GM23248 (cell line): ENCODE data around the gene BCO2. TPM values are rescaled to one million over a fixed set of nuclear protein-coding genes. Genes with fewer than 3 reads are reported as not detected.

ENCODE experiments used
- DNase-seq: peaks from one replicate; pipeline ENCODE4 v3.0.0-alpha.2; 2015
- H2AFZ ChIP-seq: fragments of 200-600 bp; sonication (generic); 2 replicates; pipeline ENCODE4 v1.6.1; 2016; ENCODE audit warnings: antibody characterized with exemption
- H3F3A ChIP-seq: fragments of 200-600 bp; sonication (generic); 2 replicates; pipeline ENCODE4 v1.6.1; 2016; ENCODE audit warnings: mild to moderate bottlenecking, antibody characterized with exemption, mixed run types; ENCODE audit not compliant: insufficient read depth
- H3K27ac ChIP-seq: fragments of 200-600 bp; sonication (generic); 2 replicates; pipeline ENCODE4 v1.5.1; 2016; ENCODE audit warnings: mild to moderate bottlenecking
- H3K27me3 ChIP-seq: fragments of 200-600 bp; sonication (generic); replicated peaks from 2 replicates; pipeline ENCODE4 v1.6.1; 2016; ENCODE audit warnings: mild to moderate bottlenecking; ENCODE audit not compliant: insufficient read depth
- H3K36me3 ChIP-seq: fragments of 200-600 bp; sonication (generic); 2 replicates; pipeline ENCODE4 v1.6.1; 2016; ENCODE audit warnings: low read depth, mild to moderate bottlenecking
- H3K4me1 ChIP-seq: fragments of 200-600 bp; sonication (generic); 2 replicates; pipeline ENCODE4 v1.6.1; 2016; ENCODE audit warnings: mild to moderate bottlenecking; ENCODE audit not compliant: insufficient read depth
- H3K4me2 ChIP-seq: fragments of 200-600 bp; sonication (generic); one replicate; pipeline ENCODE4 v1.6.1; 2016; ENCODE audit warnings: mild to moderate bottlenecking; ENCODE audit not compliant: unreplicated experiment
- H3K4me3 ChIP-seq: fragments of 200-600 bp; sonication (generic); 2 replicates; pipeline ENCODE4 v1.5.1; 2016; ENCODE audit warnings: mild to moderate bottlenecking
- H3K79me2 ChIP-seq: fragments of 200-600 bp; sonication (generic); 2 replicates; pipeline ENCODE4 v1.6.1; 2016; ENCODE audit warnings: mild to moderate bottlenecking; ENCODE audit not compliant: insufficient read depth
- H3K9ac ChIP-seq: fragments of 200-600 bp; sonication (generic); 2 replicates; pipeline ENCODE4 v1.6.1; 2016; ENCODE audit warnings: mild to moderate bottlenecking
- H3K9me2 ChIP-seq: fragments of 200-600 bp; sonication (generic); 2 replicates; pipeline ENCODE4 v1.6.1; 2016; ENCODE audit warnings: mixed run types, mild to moderate bottlenecking, moderate library complexity; ENCODE audit not compliant: insufficient read depth
- H3K9me3 ChIP-seq: fragments of 200-600 bp; sonication (generic); one replicate; pipeline ENCODE4 v1.6.1; 2017; ENCODE audit warnings: low read depth
- H4K20me1 ChIP-seq: fragments of 200-600 bp; sonication (generic); 2 replicates; pipeline ENCODE4 v1.6.0; 2016; ENCODE audit not compliant: insufficient read depth
- EZH2 ChIP-seq: fragments of 200-600 bp; sonication (generic); IDR thresholded peaks from 2 replicates; pipeline ENCODE4 v1.6.1; 2018; ENCODE audit warnings: antibody characterized with exemption, mild to moderate bottlenecking; ENCODE audit not compliant: insufficient read depth, poor library complexity, severe bottlenecking
- EZH2phosphoT487 ChIP-seq: fragments of 200-600 bp; sonication (generic); IDR thresholded peaks from 2 replicates; pipeline ENCODE4 v1.6.1; 2018; ENCODE audit warnings: antibody characterized with exemption, moderate library complexity, mild to moderate bottlenecking, low read depth; ENCODE audit not compliant: insufficient read depth
- WGBS, 2 experiments: methylation state at CpG; one replicate each; pipeline ENCODE4 v1.1.6; 2015 to 2017; ENCODE audit warnings: low lambda C conversion rate in 2 of 2, low coverage in 1 of 2; ENCODE audit errors: missing lambda C conversion rate in 2 of 2; 5-methylcytosine and 5-hydroxymethylcytosine counted together
- in situ Hi-C: fragments of 300-500 bp; cut with MboI; formaldehyde crosslinking; loops from 2 replicates; pipeline ENCODE4 v1.15.0; 2020
- polyA plus RNA-seq: library from polyadenylated mRNA; unstranded; fragments of >200 nt; fragmentation: Nextera tagmentation; extraction: Ambion mirVana; gene quantifications from 2 replicates; pipeline ENCODE4 v1.2.1, GENCODE V29; 2016
- total RNA-seq: library from RNA; depleted of rRNA; stranded (reverse); fragments of >200 nt; shearing (Covaris generic); gene quantifications from 2 replicates; pipeline ENCODE4 v1.2.3, GENCODE V29; 2014

BCO2 gene
- total and polyA plus RNA-seq, 2 experiments from 2014 or later: 0.83 TPM; not detected in 1

DNA sequence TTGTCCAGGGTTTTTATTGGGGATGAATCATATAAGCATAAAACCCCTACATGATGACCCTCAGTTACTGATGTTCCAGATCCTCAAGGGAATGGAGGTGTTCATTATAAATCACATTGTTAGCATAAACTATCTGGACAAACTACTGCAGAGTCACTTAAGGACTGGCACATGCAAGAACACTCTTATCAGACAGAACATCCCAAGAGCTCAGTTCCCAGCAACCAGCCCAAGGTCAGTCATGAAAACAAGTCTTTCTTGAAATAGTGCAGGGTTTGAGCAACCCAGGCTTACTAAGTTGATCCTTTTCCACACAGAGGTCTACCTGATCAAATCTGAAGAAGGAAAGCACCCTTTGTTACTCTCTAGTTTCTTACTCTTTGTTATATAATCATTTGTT is 37.4 kb downstream of the BCO2 start:
- H3K27me3 ChIP-seq: no peaks in the 10 kb centered on the region
- H3F3A ChIP-seq: no peaks in the 10 kb centered on the region
- no peak for TF ChIP-seq EZH2phosphoT487
- TF ChIP-seq EZH2: no peak
- H3K36me3 ChIP-seq: no peaks in the 10 kb centered on the region
- no peak overlapping the region for H3K4me3 ChIP-seq
- no peak overlapping the region for H2AFZ ChIP-seq
- 0 out of 2 replicates have a peak, but pooled peaks cover 3% of the 10 kb centered on the region for H3K4me1 ChIP-seq
- no peaks in the 10 kb centered on the region for H4K20me1 ChIP-seq
- H3K9me3 ChIP-seq: no peaks in the 10 kb centered on the region
- no peak overlapping the region for H3K27ac ChIP-seq
- in situ Hi-C loops: no loop called here
- H3K9me2 ChIP-seq: no peaks in the 10 kb centered on the region
- no peak overlapping the region for H3K9ac ChIP-seq
- H3K4me2 ChIP-seq: no peak overlapping the region
- no peaks in the 10 kb centered on the region for H3K79me2 ChIP-seq
- DNase-seq: no peak

DNA sequence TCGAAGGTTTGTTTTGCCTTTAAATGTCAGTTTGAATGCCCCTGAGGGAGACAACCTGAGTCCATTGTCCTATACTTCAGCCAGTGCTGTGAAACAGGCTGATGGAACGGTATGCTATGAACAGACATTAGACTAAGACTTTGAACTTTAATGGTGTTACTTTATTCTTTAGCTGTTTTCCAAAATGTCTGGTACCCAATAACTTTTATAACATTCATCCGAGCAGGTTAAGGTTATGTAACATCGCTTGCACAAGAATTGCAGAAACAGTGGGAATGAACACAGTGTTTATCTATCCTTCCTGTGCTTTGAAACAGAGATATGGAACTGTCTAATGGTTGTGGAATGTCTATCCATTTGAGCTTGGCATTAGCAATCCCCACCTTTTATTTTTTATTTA is 38.4 kb downstream of the BCO2 start:
- no peaks in the 10 kb centered on the region for H3K36me3 ChIP-seq
- in situ Hi-C loops: no loop called here
- no peaks in the 10 kb centered on the region for H3K9me3 ChIP-seq
- no peak overlapping the region for H3K9ac ChIP-seq
- no peak for DNase-seq
- TF ChIP-seq EZH2 (no peak), EZH2phosphoT487 (no peak)
- H3K4me1 ChIP-seq: 0 out of 2 replicates have a peak, but pooled peaks cover 3% of the 10 kb centered on the region
- no peak overlapping the region for H2AFZ ChIP-seq
- H3K27me3 ChIP-seq: no peaks in the 10 kb centered on the region
- H4K20me1 ChIP-seq: no peaks in the 10 kb centered on the region
- H3K9me2 ChIP-seq: no peaks in the 10 kb centered on the region
- H3K79me2 ChIP-seq: no peaks in the 10 kb centered on the region
- H3F3A ChIP-seq: no peaks in the 10 kb centered on the region
- H3K4me2 ChIP-seq: no peak overlapping the region
- 73 to 77% methylated on average over 4 of the region's 4 CpGs for WGBS, 2 experiments
- H3K27ac ChIP-seq: no peak overlapping the region
- H3K4me3 ChIP-seq: no peak overlapping the region

DNA sequence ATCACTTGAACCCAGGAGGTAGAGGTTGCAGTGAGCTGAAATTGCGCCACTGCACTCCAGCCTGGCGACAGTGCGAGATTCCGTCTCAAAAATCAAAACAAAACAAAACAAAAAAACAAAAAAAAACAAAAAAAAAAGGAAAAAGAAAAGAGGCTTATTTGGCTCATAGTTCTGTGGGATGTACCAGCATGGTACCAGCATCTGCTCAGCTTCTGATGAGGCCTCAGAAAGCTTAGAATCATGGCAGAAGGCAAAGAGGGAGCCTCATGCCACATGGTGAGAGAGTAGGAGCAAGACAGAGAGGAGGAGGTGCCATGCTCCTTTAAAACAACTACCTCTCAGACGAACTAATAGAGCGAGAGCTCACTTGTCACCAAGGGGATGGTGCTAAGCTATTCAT is 40.3 kb downstream of the BCO2 start:
- no peak overlapping the region for H3K4me2 ChIP-seq
- H3K9ac ChIP-seq: no peak overlapping the region
- no peaks in the 10 kb centered on the region for H3F3A ChIP-seq
- no peak overlapping the region for H3K27ac ChIP-seq
- TF ChIP-seq EZH2phosphoT487 (no peak), EZH2 (no peak)
- H4K20me1 ChIP-seq: no peaks in the 10 kb centered on the region
- 93 to 94% methylated on average over 6 of the region's 6 CpGs for WGBS, 2 experiments
- in situ Hi-C loops: no loop called here
- H2AFZ ChIP-seq: no peak overlapping the region
- DNase-seq: no peak
- H3K4me3 ChIP-seq: no peak overlapping the region
- no peaks in the 10 kb centered on the region for H3K36me3 ChIP-seq
- H3K27me3 ChIP-seq: no peaks in the 10 kb centered on the region
- no peaks in the 10 kb centered on the region for H3K9me3 ChIP-seq
- H3K9me2 ChIP-seq: no peaks in the 10 kb centered on the region
- H3K4me1 ChIP-seq: 0 out of 2 replicates have a peak, but pooled peaks cover 3% of the 10 kb centered on the region
- no peaks in the 10 kb centered on the region for H3K79me2 ChIP-seq

DNA sequence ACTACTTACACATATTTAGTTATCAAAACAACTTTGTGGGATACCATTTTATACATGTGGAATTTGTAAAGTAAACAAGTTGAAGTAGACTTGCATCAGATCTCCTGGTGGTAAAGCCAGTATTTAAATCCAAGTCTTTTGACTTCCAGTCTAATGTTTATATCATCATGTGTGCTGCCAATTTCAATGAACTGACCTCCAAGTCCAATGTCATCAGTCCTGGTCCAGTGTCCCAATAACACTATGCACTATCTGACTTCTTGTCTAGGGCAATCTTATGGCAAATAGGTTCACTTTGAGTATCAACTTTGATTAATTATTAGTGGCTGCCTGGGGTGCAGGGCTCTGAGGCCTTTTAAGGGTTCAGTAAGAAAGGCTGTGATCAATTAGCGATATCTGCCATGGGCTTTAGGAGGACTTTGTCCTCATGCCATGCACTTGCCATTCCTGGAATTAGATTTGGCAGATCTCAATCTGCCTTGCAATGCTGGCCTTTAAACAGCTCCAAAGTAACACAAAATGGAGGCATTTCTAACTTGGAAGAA is 41.3 kb downstream of the BCO2 start:
- Histone ChIP-seq H2AFZ (no peak overlapping the region), H3K36me3 (no peaks in the 10 kb centered on the region), H3K9me3 (no peaks in the 10 kb centered on the region), H3K9ac (no peak overlapping the region), H3F3A (no peaks in the 10 kb centered on the region), H4K20me1 (no peaks in the 10 kb centered on the region), H3K4me1 (0 out of 2 replicates have a peak, but pooled peaks cover 3% of the 10 kb centered on the region), H3K4me2 (no peak overlapping the region), H3K79me2 (no peaks in the 10 kb centered on the region), H3K4me3 (no peak overlapping the region), H3K27me3 (no peaks in the 10 kb centered on the region), H3K27ac (no peak overlapping the region), H3K9me2 (no peaks in the 10 kb centered on the region)
- 95 to 100% methylated on average over 1 of the region's 1 CpG for WGBS, 2 experiments
- no peak for TF ChIP-seq EZH2phosphoT487
- no peak for TF ChIP-seq EZH2
- in situ Hi-C loops: no loop called here
- DNase-seq: peak; percentile 8
